C4-2B (cell line): ENCODE results near the gene GPR17.

Experiments used
- ZFX ChIP-seq: fragments of 450-650 bp; IDR thresholded peaks from 2 replicates; pipeline ENCODE4 v1.6.1; 2017
- TF ChIP-seq, protein P1 (sequence below): fragments of 450-650 bp; conservative IDR thresholded peaks from 2 replicates; pipeline ENCODE4 v1.5.1; 2017; ENCODE audit warnings: mild to moderate bottlenecking

DNA sequence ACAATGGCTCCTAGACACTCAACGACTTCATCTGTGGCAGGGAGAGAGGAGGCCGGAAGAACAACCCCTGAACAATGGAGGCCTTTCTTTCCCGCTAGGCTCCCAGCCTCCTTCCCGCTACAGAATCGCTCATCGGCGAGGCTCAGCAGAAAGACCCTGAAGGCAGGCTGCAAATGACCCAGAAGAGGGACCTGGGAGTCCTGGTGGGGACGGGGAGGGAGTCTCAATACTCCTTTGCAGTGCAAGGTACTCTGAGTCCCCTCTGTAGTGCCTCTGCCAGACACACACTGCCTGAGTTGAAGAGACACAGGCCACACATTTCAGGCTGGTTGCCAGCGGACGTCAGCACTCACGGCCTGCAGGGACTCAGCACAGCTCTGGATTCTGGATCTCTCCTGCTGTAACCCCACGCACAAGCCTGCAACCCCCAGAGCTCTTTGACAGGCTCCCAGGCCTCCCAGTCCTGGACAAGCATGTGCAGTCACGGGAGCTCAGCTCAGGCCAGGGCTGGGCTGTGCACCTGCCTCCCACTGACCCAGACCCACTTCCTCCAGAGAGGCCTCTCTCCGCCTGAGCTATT lies 6.1 kb downstream of the GPR17 start:
- TF ChIP-seq, protein P1, sequence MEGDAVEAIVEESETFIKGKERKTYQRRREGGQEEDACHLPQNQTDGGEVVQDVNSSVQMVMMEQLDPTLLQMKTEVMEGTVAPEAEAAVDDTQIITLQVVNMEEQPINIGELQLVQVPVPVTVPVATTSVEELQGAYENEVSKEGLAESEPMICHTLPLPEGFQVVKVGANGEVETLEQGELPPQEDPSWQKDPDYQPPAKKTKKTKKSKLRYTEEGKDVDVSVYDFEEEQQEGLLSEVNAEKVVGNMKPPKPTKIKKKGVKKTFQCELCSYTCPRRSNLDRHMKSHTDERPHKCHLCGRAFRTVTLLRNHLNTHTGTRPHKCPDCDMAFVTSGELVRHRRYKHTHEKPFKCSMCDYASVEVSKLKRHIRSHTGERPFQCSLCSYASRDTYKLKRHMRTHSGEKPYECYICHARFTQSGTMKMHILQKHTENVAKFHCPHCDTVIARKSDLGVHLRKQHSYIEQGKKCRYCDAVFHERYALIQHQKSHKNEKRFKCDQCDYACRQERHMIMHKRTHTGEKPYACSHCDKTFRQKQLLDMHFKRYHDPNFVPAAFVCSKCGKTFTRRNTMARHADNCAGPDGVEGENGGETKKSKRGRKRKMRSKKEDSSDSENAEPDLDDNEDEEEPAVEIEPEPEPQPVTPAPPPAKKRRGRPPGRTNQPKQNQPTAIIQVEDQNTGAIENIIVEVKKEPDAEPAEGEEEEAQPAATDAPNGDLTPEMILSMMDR, result no peak
- no peak for TF ChIP-seq ZFX
